NT2/D1 (cell line): ENCODE results near the gene MISFA.
"Not testable (repeated sequence)": the region's sequence is repeated elsewhere in the genome, so short reads cannot be mapped to it uniquely, and the experiment has no call there.

Experiments
- DNase-seq: peaks from one replicate; pipeline ENCODE4 v3.0.0-alpha.2; 2011; ENCODE audit warnings: low read depth, low spot score
- H3K27me3 ChIP-seq: 2 replicates; pipeline ENCODE4 v1.6.0; 2011; ENCODE audit warnings: mild to moderate bottlenecking; ENCODE audit not compliant: insufficient read length, insufficient read depth
- H3K36me3 ChIP-seq: 2 replicates; pipeline ENCODE4 v1.6.1; 2011; ENCODE audit warnings: mild to moderate bottlenecking, low read length, mixed read lengths; ENCODE audit not compliant: insufficient read depth, insufficient read length
- H3K4me1 ChIP-seq: 2 replicates; pipeline ENCODE4 v1.5.1; 2011; ENCODE audit not compliant: insufficient read depth, insufficient read length
- H3K4me3 ChIP-seq: 2 replicates; pipeline ENCODE4 v1.5.1; 2011; ENCODE audit warnings: low read depth; ENCODE audit not compliant: insufficient read length
- H3K9ac ChIP-seq: 2 replicates; pipeline ENCODE4 v1.6.0; 2011; ENCODE audit warnings: low read depth; ENCODE audit not compliant: insufficient read length
- H3K9me3 ChIP-seq: 2 replicates; pipeline ENCODE4 v1.5.1; 2011; ENCODE audit warnings: mild to moderate bottlenecking, low read length; ENCODE audit not compliant: insufficient read depth
- SUZ12 ChIP-seq: IDR thresholded peaks from 2 replicates; pipeline ENCODE4 v1.6.1; 2011; ENCODE audit not compliant: insufficient read length, insufficient read depth; ENCODE audit errors: extremely low read depth
- YY1 ChIP-seq: IDR thresholded peaks from 2 replicates; pipeline ENCODE4 v1.6.1; 2011; ENCODE audit not compliant: insufficient read length, insufficient read depth
- ZNF274 ChIP-seq: IDR thresholded peaks from 2 replicates; pipeline ENCODE4 v1.6.1; 2011; ENCODE audit warnings: mild to moderate bottlenecking, low read depth, low read length

Gene MISFA

GRCh38 chr11:18580113-18580766, 19.3 kb upstream of the MISFA start:
- no peak for DNase-seq
- H3K9ac ChIP-seq: no peak overlapping the region
- no peaks in the 10 kb centered on the region for H3K4me1 ChIP-seq
- H3K4me3 ChIP-seq: no peak overlapping the region
- H3K36me3 ChIP-seq: peaks cover 9% of the 10 kb centered on the region
- no peaks in the 10 kb centered on the region for H3K9me3 ChIP-seq
- TF ChIP-seq YY1 (no peak), ZNF274 (no peak), SUZ12 (no peak)
- no peaks in the 10 kb centered on the region for H3K27me3 ChIP-seq

- Histone ChIP-seq H3K4me3 (no peak overlapping the region), H3K9me3 (no peaks in the 10 kb centered on the region), H3K36me3 (peaks cover 8% of the 10 kb centered on the region), H3K4me1 (no peaks in the 10 kb centered on the region), H3K27me3 (no peaks in the 10 kb centered on the region), H3K9ac (no peak overlapping the region)
- no peak for DNase-seq
- TF ChIP-seq SUZ12: no peak
- no peak for TF ChIP-seq YY1
- TF ChIP-seq ZNF274: no peak
These were observed 17.8 kb upstream of the MISFA start for GRCh38 chr11:18581825-18582224.

GRCh38 chr11:18588297-18589252, 11.0 kb upstream of the MISFA start, which contains the start of gene UEVLD:
Gene UEVLD (minus strand): TSS chr11:18588734. CDS start chr11:18588654, 80 bp downstream.
- H3K4me1 ChIP-seq: no peaks in the 10 kb centered on the region
- no peaks in the 10 kb centered on the region for H3K9me3 ChIP-seq
- peak within 1 kb of the TSS; percentile 82 for H3K9ac ChIP-seq
- no peaks in the 10 kb centered on the region for H3K27me3 ChIP-seq
- DNase-seq: peak; percentile 66
- peak within 1 kb of the TSS; percentile 91 for H3K4me3 ChIP-seq
- no peak for TF ChIP-seq YY1
- TF ChIP-seq SUZ12: no peak
- no peak for TF ChIP-seq ZNF274
- no peaks in the 10 kb centered on the region for H3K36me3 ChIP-seq

GRCh38 chr11:18590571-18590970, 9.0 kb upstream of the MISFA start:
- no peak overlapping the region for H3K4me3 ChIP-seq
- H3K27me3 ChIP-seq: no peaks in the 10 kb centered on the region
- DNase-seq: no peak
- H3K9ac ChIP-seq: no peak overlapping the region
- peaks cover 7% of the 10 kb centered on the region for H3K36me3 ChIP-seq
- H3K9me3 ChIP-seq: no peaks in the 10 kb centered on the region
- TF ChIP-seq ZNF274 (no peak), YY1 (no peak), SUZ12 (no peak)
- no peaks in the 10 kb centered on the region for H3K4me1 ChIP-seq

- not testable (repeated sequence) for DNase-seq, H3K4me1 ChIP-seq, H3K4me3 ChIP-seq
These were observed 5.5 kb upstream of the MISFA start for GRCh38 chr11:18594088-18594487.

GRCh38 chr11:18594999-18595749, 4.4 kb upstream of the MISFA start:
- no peaks in the 10 kb centered on the region for H3K27me3 ChIP-seq
- no peaks in the 10 kb centered on the region for H3K9me3 ChIP-seq
- TF ChIP-seq SUZ12 (no peak), YY1 (no peak), ZNF274 (no peak)
- DNase-seq: no peak
- H3K36me3 ChIP-seq: peaks cover 20% of the 10 kb centered on the region
- no peaks in the 10 kb centered on the region for H3K4me1 ChIP-seq
- H3K9ac ChIP-seq: no peak overlapping the region
- H3K4me3 ChIP-seq: no peak overlapping the region

More at GRCh38 chr11:18594088-18594487, 5.5 kb upstream of the MISFA start:
- H3K9ac ChIP-seq, H3K9me3 ChIP-seq, H3K27me3 ChIP-seq: not testable (repeated sequence)
- peaks cover 20% of the 10 kb centered on the region for H3K36me3 ChIP-seq
